Dendritic cell treated with granulocyte-macrophage colony-stimulating factor and Interleukin-4, amounts not matched to agents 40 ng/mL and 50 ng/mL, for 4 days (primary cell): ENCODE measurements around the gene S100PBP.

Experiments
- H3K27ac Mint-ChIP-seq: one replicate; pipeline ENCODE4 v1.8.0; 2022; ENCODE audit warnings: mild to moderate bottlenecking, mixed read lengths
- H3K27me3 Mint-ChIP-seq: one replicate; pipeline ENCODE4 v1.8.0; 2022; ENCODE audit warnings: mild to moderate bottlenecking, mixed read lengths
- H3K36me3 Mint-ChIP-seq: one replicate; pipeline ENCODE4 v1.8.0; 2022; ENCODE audit warnings: low read depth, mixed read lengths
- H3K4me1 Mint-ChIP-seq: one replicate; pipeline ENCODE4 v1.8.0; 2022; ENCODE audit warnings: low read depth, mixed read lengths
- H3K4me3 Mint-ChIP-seq: one replicate; pipeline ENCODE4 v1.8.0; 2022; ENCODE audit warnings: mild to moderate bottlenecking, moderate library complexity, mixed read lengths
- H3K9me3 Mint-ChIP-seq: one replicate; pipeline ENCODE4 v1.8.0; 2022; ENCODE audit warnings: mixed read lengths
- intact Hi-C: fragments of 100-400 bp; cut with micrococcal nuclease; formaldehyde crosslinking; loops from one replicate; pipeline ENCODE4 v1.15.0; 2022

The S100PBP gene

GRCh38 chr1:32907435-32907834 lies 90.0 kb downstream of the S100PBP start:
- Mint-ChIP-seq H3K9me3 (no peaks in the 10 kb centered on the region), H3K27ac (no peak overlapping the region), H3K4me1 (no peaks in the 10 kb centered on the region), H3K4me3 (no peak overlapping the region), H3K36me3 (no peaks in the 10 kb centered on the region), H3K27me3 (peaks cover 28% of the 10 kb centered on the region)
- intact Hi-C loops = no loop called here
